ENCODE measurements around the gene ECHDC1.
"Not testable (repeated sequence)": the region's sequence is repeated elsewhere in the genome, so short reads cannot be mapped to it uniquely, and the experiment has no call there.

Gene ECHDC1

GRCh38 chr6:127342946-127343808 lies at the start of gene ECHDC1:
ECHDC1 (minus strand) TSS chr6:127343609; CDS start chr6:127331028, 12,581 bp downstream.
- H3K79me2 ChIP-seq (ENCODE audit: control insufficient read depth, insufficient read depth, low read length, unreplicated experiment): peaks cover 88% of the 10 kb centered on the region

DNA sequence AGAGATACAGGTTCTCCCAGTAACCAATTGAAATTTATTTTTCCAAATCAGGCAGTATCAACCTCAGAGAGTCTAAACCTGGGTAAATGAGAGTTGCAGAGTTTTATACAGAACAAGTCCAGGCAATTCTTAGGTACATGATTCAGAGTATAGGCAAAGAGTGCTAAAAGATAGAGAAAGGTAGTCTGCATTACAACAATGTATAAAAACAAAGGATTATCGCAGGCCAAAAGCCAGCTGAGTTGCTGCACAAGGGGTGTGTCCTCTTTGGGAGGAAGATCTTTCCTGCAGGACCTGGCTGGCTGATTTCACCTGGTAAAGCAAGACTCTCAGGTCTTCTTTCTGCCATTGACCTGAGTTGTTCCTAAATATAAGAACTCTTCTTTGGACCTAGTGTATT lies 48.9 kb upstream of the ECHDC1 start:
- H3K27ac ChIP-seq (ENCODE audit: low read depth, low read length): no peak overlapping the region
- H3K79me2 ChIP-seq (ENCODE audit: control insufficient read depth, insufficient read depth, low read length, unreplicated experiment): no peaks in the 10 kb centered on the region
- no peak overlapping the region for H2AFZ ChIP-seq (ENCODE audit: low read length, unreplicated experiment)
- no peaks in the 10 kb centered on the region for H3K36me3 ChIP-seq (ENCODE audit: insufficient read depth, low read length)
- H3K27me3 ChIP-seq (ENCODE audit: insufficient read depth, low read length): no peaks in the 10 kb centered on the region
- H3K4me3 ChIP-seq (ENCODE audit: low read depth, low read length): no peak overlapping the region
- peaks cover 4% of the 10 kb centered on the region for H3K4me1 ChIP-seq (ENCODE audit: control insufficient read depth, insufficient read depth, low read length, unreplicated experiment)

More at GRCh38 chr6:127342946-127343808, at the start of gene ECHDC1:
- Histone ChIP-seq H2AFZ (ENCODE audit: low read length, unreplicated experiment) (peak within 1 kb of the TSS; percentile 60), H3K36me3 (ENCODE audit: insufficient read depth, low read length) (no peaks in the 10 kb centered on the region), H3K27ac (ENCODE audit: low read depth, low read length) (peak within 1 kb of the TSS; percentile 83), H3K4me1 (ENCODE audit: control insufficient read depth, insufficient read depth, low read length, unreplicated experiment) (peaks cover 40% of the 10 kb centered on the region), H3K27me3 (ENCODE audit: insufficient read depth, low read length) (no peaks in the 10 kb centered on the region), H3K4me3 (ENCODE audit: low read depth, low read length) (peak within 1 kb of the TSS; percentile 83)

DNA sequence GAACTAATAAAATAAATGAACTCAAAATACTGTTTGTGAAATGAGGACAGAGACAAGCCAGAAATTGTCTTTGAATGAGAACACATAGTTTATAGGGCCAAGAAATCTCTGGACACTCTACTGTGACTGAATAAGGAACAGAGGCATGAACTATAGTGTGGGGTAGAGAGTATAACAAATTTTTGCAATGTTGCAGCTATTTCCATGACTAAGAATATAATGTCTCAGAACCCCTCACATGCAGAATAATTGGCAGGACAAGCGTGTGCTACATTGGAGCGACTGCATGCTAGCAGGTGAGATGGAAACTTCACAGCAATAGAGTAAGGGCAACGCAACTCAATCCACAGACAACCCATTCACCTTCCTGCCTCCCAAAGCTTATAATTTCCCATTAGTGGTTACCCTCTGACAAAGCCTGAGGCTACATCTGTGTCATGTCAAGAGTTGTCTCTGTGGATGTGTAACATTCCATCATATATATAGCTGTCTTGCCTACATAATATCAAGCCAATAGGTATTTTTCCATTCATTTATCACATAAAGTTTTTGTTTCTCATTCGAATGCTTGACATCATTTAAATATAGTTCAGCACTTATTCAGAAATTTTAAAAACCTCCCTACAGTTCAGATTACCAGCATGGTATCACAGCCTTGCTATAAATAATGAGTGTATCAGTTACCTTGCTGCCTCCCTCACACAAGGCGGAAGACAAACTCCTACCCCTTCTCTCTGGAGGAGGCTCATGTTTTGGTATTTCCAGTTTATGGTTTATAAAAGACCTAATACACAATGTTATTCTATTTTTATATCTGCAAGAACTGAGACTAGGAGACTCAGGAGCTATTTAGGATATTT lies 47.9 kb upstream of the ECHDC1 start:
- Histone ChIP-seq H3K36me3 (ENCODE audit: insufficient read depth, low read length) (no peaks in the 10 kb centered on the region), H2AFZ (ENCODE audit: low read length, unreplicated experiment) (no peak overlapping the region), H3K4me1 (ENCODE audit: control insufficient read depth, insufficient read depth, low read length, unreplicated experiment) (no peaks in the 10 kb centered on the region), H3K27me3 (ENCODE audit: insufficient read depth, low read length) (no peaks in the 10 kb centered on the region), H3K27ac (ENCODE audit: low read depth, low read length) (no peak overlapping the region), H3K79me2 (ENCODE audit: control insufficient read depth, insufficient read depth, low read length, unreplicated experiment) (no peaks in the 10 kb centered on the region), H3K4me3 (ENCODE audit: low read depth, low read length) (no peak overlapping the region)

DNA sequence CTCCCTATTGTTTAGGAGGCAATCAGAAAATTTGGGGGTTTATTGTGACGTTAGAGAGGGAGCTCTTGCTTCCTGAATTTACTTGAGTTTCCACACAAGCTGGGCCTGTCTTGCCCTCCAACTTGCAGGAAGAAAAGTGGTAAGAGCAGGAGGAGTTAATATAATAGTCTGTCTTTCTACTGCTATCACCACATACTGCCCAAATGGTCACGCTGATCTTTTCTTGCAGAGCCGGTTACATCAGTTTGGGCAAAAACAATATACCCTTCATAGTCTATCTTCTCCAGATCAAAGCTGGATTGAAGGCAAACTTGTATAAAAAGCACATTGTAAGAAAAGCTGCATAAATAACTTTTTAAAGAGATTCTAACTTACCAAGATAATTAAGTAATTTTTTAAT lies 46.3 kb upstream of the ECHDC1 start:
- H3K27ac ChIP-seq (ENCODE audit: low read depth, low read length): no peak overlapping the region
- no peaks in the 10 kb centered on the region for H3K36me3 ChIP-seq (ENCODE audit: insufficient read depth, low read length)

GRCh38 chr6:127385668-127386430 lies 42.4 kb upstream of the ECHDC1 start:
- H2AFZ ChIP-seq (ENCODE audit: low read length, unreplicated experiment): peak overlapping the region; percentile 22
- no peak overlapping the region for H3K4me3 ChIP-seq (ENCODE audit: low read depth, low read length)
- no peaks in the 10 kb centered on the region for H3K27me3 ChIP-seq (ENCODE audit: insufficient read depth, low read length)
- H3K79me2 ChIP-seq (ENCODE audit: control insufficient read depth, insufficient read depth, low read length, unreplicated experiment): no peaks in the 10 kb centered on the region
- H3K36me3 ChIP-seq (ENCODE audit: insufficient read depth, low read length): no peaks in the 10 kb centered on the region
- no peak overlapping the region for H3K27ac ChIP-seq (ENCODE audit: low read depth, low read length)
- H3K4me1 ChIP-seq (ENCODE audit: control insufficient read depth, insufficient read depth, low read length, unreplicated experiment): peaks cover 16% of the 10 kb centered on the region

More for the DNA sequence above, 46.3 kb upstream of the ECHDC1 start:
- H3K4me1 ChIP-seq (ENCODE audit: control insufficient read depth, insufficient read depth, low read length, unreplicated experiment): peaks cover under 1% of the 10 kb centered on the region
- no peaks in the 10 kb centered on the region for H3K27me3 ChIP-seq (ENCODE audit: insufficient read depth, low read length)
- no peak overlapping the region for H2AFZ ChIP-seq (ENCODE audit: low read length, unreplicated experiment)
- no peaks in the 10 kb centered on the region for H3K79me2 ChIP-seq (ENCODE audit: control insufficient read depth, insufficient read depth, low read length, unreplicated experiment)
- no peak overlapping the region for H3K4me3 ChIP-seq (ENCODE audit: low read depth, low read length)

- not testable (repeated sequence) for H3K27me3 ChIP-seq (ENCODE audit: insufficient read depth, low read length); H3K4me3 ChIP-seq (ENCODE audit: low read depth, low read length); H3K79me2 ChIP-seq (ENCODE audit: control insufficient read depth, insufficient read depth, low read length, unreplicated experiment); H2AFZ ChIP-seq (ENCODE audit: low read length, unreplicated experiment); H3K36me3 ChIP-seq (ENCODE audit: insufficient read depth, low read length)
- Histone ChIP-seq H3K27ac (ENCODE audit: low read depth, low read length) (peak overlapping the region; percentile 87; the same call in 1 of the 2 replicates), H3K4me1 (ENCODE audit: control insufficient read depth, insufficient read depth, low read length, unreplicated experiment) (peaks cover 16% of the 10 kb centered on the region)
Observed at GRCh38 chr6:127384848-127385247, 41.4 kb upstream of the ECHDC1 start.

GRCh38 chr6:127383988-127384387 lies 40.6 kb upstream of the ECHDC1 start:
- Histone ChIP-seq H3K27me3 (ENCODE audit: insufficient read depth, low read length) (no peaks in the 10 kb centered on the region), H2AFZ (ENCODE audit: low read length, unreplicated experiment) (peak overlapping the region; percentile 59), H3K79me2 (ENCODE audit: control insufficient read depth, insufficient read depth, low read length, unreplicated experiment) (no peaks in the 10 kb centered on the region), H3K4me3 (ENCODE audit: low read depth, low read length) (peak overlapping the region; percentile 27; the same call in 1 of the 2 replicates), H3K36me3 (ENCODE audit: insufficient read depth, low read length) (no peaks in the 10 kb centered on the region), H3K4me1 (ENCODE audit: control insufficient read depth, insufficient read depth, low read length, unreplicated experiment) (peaks cover 16% of the 10 kb centered on the region), H3K27ac (ENCODE audit: low read depth, low read length) (peak overlapping the region; percentile 87)

- Histone ChIP-seq H3K4me3 (ENCODE audit: low read depth, low read length) (no peak overlapping the region), H3K4me1 (ENCODE audit: control insufficient read depth, insufficient read depth, low read length, unreplicated experiment) (peaks cover 16% of the 10 kb centered on the region), H3K79me2 (ENCODE audit: control insufficient read depth, insufficient read depth, low read length, unreplicated experiment) (no peaks in the 10 kb centered on the region), H3K27ac (ENCODE audit: low read depth, low read length) (no peak overlapping the region), H3K36me3 (ENCODE audit: insufficient read depth, low read length) (no peaks in the 10 kb centered on the region), H2AFZ (ENCODE audit: low read length, unreplicated experiment) (no peak overlapping the region), H3K27me3 (ENCODE audit: insufficient read depth, low read length) (no peaks in the 10 kb centered on the region)
Observed at GRCh38 chr6:127382413-127382812, 39.0 kb upstream of the ECHDC1 start.

DNA sequence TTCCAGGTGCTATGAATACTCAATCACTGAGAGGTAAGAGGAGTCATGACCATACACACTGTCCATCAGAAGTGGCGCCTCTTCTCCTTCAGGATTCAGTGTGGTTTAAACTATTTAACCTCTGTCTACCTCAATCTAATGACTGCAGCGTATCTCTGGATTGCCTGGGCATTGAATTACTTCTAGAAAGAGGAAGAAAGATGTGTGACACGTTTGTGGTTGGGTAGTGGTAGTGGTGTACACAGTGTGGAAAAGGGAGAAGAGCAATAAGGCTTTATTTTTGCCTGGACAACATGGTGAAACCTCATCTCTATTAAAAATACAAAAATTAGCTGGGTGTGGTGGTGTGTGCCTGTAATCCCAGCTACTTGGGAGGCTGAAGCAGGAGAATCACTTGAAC lies 38.0 kb upstream of the ECHDC1 start:
- Histone ChIP-seq H3K4me3 (ENCODE audit: low read depth, low read length) (no peak overlapping the region), H3K79me2 (ENCODE audit: control insufficient read depth, insufficient read depth, low read length, unreplicated experiment) (no peaks in the 10 kb centered on the region), H3K27me3 (ENCODE audit: insufficient read depth, low read length) (no peaks in the 10 kb centered on the region), H2AFZ (ENCODE audit: low read length, unreplicated experiment) (no peak overlapping the region), H3K4me1 (ENCODE audit: control insufficient read depth, insufficient read depth, low read length, unreplicated experiment) (peaks cover 16% of the 10 kb centered on the region), H3K27ac (ENCODE audit: low read depth, low read length) (no peak overlapping the region), H3K36me3 (ENCODE audit: insufficient read depth, low read length) (no peaks in the 10 kb centered on the region)

DNA sequence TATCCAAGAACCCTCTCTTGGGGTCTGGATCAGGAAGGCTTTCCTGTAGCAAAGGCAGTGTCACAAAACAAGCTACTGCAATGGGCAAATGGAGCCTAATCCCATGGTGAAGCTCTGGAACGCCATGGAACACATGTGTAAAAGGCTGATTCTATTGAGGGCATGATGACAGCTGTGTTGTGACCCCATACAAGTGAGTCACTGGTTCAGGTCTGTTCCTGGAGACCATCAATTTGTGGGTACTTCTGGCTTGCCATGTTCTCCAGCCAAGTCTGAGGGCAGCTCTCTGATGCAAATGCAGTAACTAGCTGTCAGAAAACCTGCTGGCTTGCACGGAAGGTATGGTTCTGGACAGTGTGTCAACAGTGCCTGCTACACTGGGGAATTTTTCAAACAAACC lies 33.3 kb upstream of the ECHDC1 start:
- no peak overlapping the region for H3K27ac ChIP-seq (ENCODE audit: low read depth, low read length)
- H3K4me1 ChIP-seq (ENCODE audit: control insufficient read depth, insufficient read depth, low read length, unreplicated experiment): no peaks in the 10 kb centered on the region
- no peaks in the 10 kb centered on the region; the same call in 1 of the 2 replicates for H3K36me3 ChIP-seq (ENCODE audit: insufficient read depth, low read length)
- H3K27me3 ChIP-seq (ENCODE audit: insufficient read depth, low read length): no peaks in the 10 kb centered on the region
- no peak overlapping the region for H3K4me3 ChIP-seq (ENCODE audit: low read depth, low read length)
- no peak overlapping the region for H2AFZ ChIP-seq (ENCODE audit: low read length, unreplicated experiment)
- H3K79me2 ChIP-seq (ENCODE audit: control insufficient read depth, insufficient read depth, low read length, unreplicated experiment): no peaks in the 10 kb centered on the region

Data from ACC112 (cell line).